Activated CD8-positive, alpha-beta T cell treated with anti-CD3 and anti-CD28 coated beads for 36 hours (primary cell): ENCODE data around the gene VPS18. TPM values are rescaled to one million over a fixed set of nuclear protein-coding genes. Genes with fewer than 3 reads are reported as not detected.
A peak's percentile ranks its signal among the peaks of the same experiment; 100 is the strongest.

Experiments used
- ATAC-seq: fragments of 200-7000 bp; cut with Tn5 transposase; one replicate; pipeline ENCODE4 v1.10.0; 2021; ENCODE audit warnings: mild to moderate bottlenecking, moderate library complexity
- CTCF ChIA-PET: fragments of 350-600 bp; sonication (Branson Sonifier 250); formaldehyde crosslinking; loops from one replicate; lab custom pipeline; 2021; ENCODE audit warnings: antibody characterized with exemption; lab: Charles Lee
- POLR2A ChIA-PET: fragments of 350-600 bp; sonication (Branson Sonifier 250); formaldehyde crosslinking; loops from one replicate; lab custom pipeline; 2021; ENCODE audit warnings: antibody characterized with exemption; lab: Charles Lee
- DNase-seq: peaks from one replicate; pipeline ENCODE4 v3.0.0-alpha.2; 2020
- H3K27ac Mint-ChIP-seq: one replicate; pipeline ENCODE4 v1.8.0; 2021; ENCODE audit warnings: mild to moderate bottlenecking, mixed read lengths
- H3K27me3 Mint-ChIP-seq: one replicate; pipeline ENCODE4 v1.8.0; 2021; ENCODE audit warnings: mixed read lengths
- H3K36me3 Mint-ChIP-seq: one replicate; pipeline ENCODE4 v1.8.0; 2021; ENCODE audit warnings: low read depth, mixed read lengths
- H3K4me1 Mint-ChIP-seq: one replicate; pipeline ENCODE4 v1.8.0; 2021; ENCODE audit warnings: low read depth, mixed read lengths
- H3K4me3 Mint-ChIP-seq: one replicate; pipeline ENCODE4 v1.8.0; 2021; ENCODE audit warnings: mild to moderate bottlenecking, moderate library complexity, mixed read lengths
- H3K9me3 Mint-ChIP-seq: one replicate; pipeline ENCODE4 v1.8.0; 2021; ENCODE audit warnings: mixed read lengths
- intact Hi-C: fragments of 100-400 bp; cut with micrococcal nuclease; formaldehyde crosslinking; loops from one replicate; pipeline ENCODE4 v1.10.0; 2022
- total RNA-seq, 2 experiments: library from RNA; stranded (reverse); gene quantifications; one replicate each; pipeline ENCODE4 v1.2.3, GENCODE V29; 2021
- TF ChIP-seq, protein P1 (sequence below): fragments of 200-600 bp; IDR thresholded peaks from one replicate; pipeline ENCODE4 v1.8.0; 2022; ENCODE audit warnings: antibody characterized with exemption, mild to moderate bottlenecking

VPS18 gene
- total RNA-seq, 2 experiments from 2014 or later = 6.1 TPM

GRCh38 chr15:40878785-40879184 is 15.5 kb upstream of the VPS18 start:
- ChIA-PET CTCF (interaction anchor here (0.9 to 5.2 kb wide), 4 partner anchors 13 to 63 kb away, joined by 3 to 40 read pairs (median 6); partner anchors contain the start of gene VPS18), POLR2A (no interaction called here)
- peaks cover 9% of the 10 kb centered on the region for H3K27me3 Mint-ChIP-seq
- ATAC-seq (peak; percentile 91), DNase-seq (peak; percentile 63)
- TF ChIP-seq, protein P1, sequence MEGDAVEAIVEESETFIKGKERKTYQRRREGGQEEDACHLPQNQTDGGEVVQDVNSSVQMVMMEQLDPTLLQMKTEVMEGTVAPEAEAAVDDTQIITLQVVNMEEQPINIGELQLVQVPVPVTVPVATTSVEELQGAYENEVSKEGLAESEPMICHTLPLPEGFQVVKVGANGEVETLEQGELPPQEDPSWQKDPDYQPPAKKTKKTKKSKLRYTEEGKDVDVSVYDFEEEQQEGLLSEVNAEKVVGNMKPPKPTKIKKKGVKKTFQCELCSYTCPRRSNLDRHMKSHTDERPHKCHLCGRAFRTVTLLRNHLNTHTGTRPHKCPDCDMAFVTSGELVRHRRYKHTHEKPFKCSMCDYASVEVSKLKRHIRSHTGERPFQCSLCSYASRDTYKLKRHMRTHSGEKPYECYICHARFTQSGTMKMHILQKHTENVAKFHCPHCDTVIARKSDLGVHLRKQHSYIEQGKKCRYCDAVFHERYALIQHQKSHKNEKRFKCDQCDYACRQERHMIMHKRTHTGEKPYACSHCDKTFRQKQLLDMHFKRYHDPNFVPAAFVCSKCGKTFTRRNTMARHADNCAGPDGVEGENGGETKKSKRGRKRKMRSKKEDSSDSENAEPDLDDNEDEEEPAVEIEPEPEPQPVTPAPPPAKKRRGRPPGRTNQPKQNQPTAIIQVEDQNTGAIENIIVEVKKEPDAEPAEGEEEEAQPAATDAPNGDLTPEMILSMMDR = no peak
- intact Hi-C loops = no loop called here
- no peak overlapping the region for H3K27ac Mint-ChIP-seq
- peaks cover 18% of the 10 kb centered on the region for H3K4me1 Mint-ChIP-seq
- H3K4me3 Mint-ChIP-seq = no peak overlapping the region
- no peaks in the 10 kb centered on the region for H3K36me3 Mint-ChIP-seq
- peaks cover 1% of the 10 kb centered on the region for H3K9me3 Mint-ChIP-seq

DNA sequence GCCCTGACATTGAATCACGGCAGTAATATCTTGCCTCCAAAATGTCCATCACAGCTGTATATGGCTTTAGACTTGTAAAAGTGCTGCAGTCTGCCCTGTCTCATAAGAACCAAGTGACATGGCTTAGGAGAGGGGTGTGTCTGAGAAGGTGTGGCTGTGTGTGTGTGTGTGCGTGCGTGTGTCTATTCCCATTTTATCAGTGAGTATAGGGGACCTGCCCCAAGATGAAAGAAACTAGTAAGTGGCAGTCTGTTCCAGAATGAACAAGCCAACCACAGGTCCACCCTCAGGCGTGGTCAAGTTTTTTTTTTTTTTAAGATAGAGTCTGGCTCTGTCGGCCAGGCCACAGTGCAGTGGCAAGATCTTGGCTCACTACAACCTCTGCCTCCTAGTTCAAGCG is 14.6 kb upstream of the VPS18 start:
- ATAC-seq = no peak
- Mint-ChIP-seq H3K9me3 (peaks cover 1% of the 10 kb centered on the region), H3K27ac (no peak overlapping the region), H3K36me3 (no peaks in the 10 kb centered on the region), H3K4me3 (no peak overlapping the region), H3K27me3 (peaks cover 6% of the 10 kb centered on the region), H3K4me1 (peaks cover 19% of the 10 kb centered on the region)
- TF ChIP-seq, protein P1 = no peak
- peak; percentile 16 for DNase-seq
- intact Hi-C loops = no loop called here
- CTCF ChIA-PET = interaction anchor here (5.2 kb wide), 1 partner anchor 15 kb away, joined by 40 read pairs; the partner anchor contains the start of gene VPS18
- POLR2A ChIA-PET = no interaction called here

GRCh38 chr15:40881351-40881750 is 12.9 kb upstream of the VPS18 start:
- Mint-ChIP-seq H3K27ac (no peak overlapping the region), H3K9me3 (peaks cover 1% of the 10 kb centered on the region), H3K4me1 (peaks cover 24% of the 10 kb centered on the region), H3K27me3 (peaks cover 3% of the 10 kb centered on the region), H3K4me3 (no peak overlapping the region), H3K36me3 (no peaks in the 10 kb centered on the region)
- DNase-seq (no peak), ATAC-seq (no peak)
- POLR2A ChIA-PET = interaction anchor here (0.9 to 1.2 kb wide), 2 partner anchors 10 kb away, joined by 3 read pairs; no protein-coding TSS in a partner anchor
- TF ChIP-seq, protein P1 = no peak
- intact Hi-C loops = no loop called here
- CTCF ChIA-PET = interaction anchor here (1.2 to 1.9 kb wide), 3 partner anchors 11 to 25 kb away, joined by 4 to 9 read pairs (median 4); partner anchors contain the start of gene VPS18

DNA sequence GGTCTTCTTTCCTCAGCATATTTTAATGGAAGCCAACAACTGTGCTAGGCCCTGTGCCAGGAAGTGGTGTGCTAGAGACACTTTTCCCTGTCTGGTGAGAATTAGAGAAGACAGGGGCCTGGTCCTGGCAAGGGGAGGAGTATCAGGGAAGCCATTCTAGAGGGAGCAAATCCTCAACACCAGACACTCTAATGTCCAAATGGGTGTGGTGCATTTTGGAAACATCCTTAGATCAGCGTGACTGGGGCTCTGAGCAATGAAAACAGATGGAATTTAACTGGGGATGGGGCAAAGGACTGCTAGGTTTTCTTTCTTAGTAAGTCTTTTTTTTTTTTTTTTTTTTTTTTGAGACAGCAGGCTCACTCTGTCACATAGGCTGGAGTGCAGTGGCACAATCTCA is 7.7 kb upstream of the VPS18 start:
- ATAC-seq (no peak), DNase-seq (no peak)
- H3K4me1 Mint-ChIP-seq = peaks cover 11% of the 10 kb centered on the region
- ChIA-PET CTCF (interaction anchor here (1.1 kb wide), 1 partner anchor 13 kb away, joined by 3 read pairs; the partner anchor contains the start of gene RHOV), POLR2A (interaction anchor here (0.8 kb wide), 1 partner anchor 29 kb away, joined by 4 read pairs; no protein-coding TSS in a partner anchor)
- H3K27me3 Mint-ChIP-seq = no peaks in the 10 kb centered on the region
- H3K36me3 Mint-ChIP-seq = no peaks in the 10 kb centered on the region
- peaks cover 1% of the 10 kb centered on the region for H3K9me3 Mint-ChIP-seq
- H3K4me3 Mint-ChIP-seq = no peak overlapping the region
- TF ChIP-seq, protein P1 = no peak
- H3K27ac Mint-ChIP-seq = no peak overlapping the region
- intact Hi-C loops = no loop called here

DNA sequence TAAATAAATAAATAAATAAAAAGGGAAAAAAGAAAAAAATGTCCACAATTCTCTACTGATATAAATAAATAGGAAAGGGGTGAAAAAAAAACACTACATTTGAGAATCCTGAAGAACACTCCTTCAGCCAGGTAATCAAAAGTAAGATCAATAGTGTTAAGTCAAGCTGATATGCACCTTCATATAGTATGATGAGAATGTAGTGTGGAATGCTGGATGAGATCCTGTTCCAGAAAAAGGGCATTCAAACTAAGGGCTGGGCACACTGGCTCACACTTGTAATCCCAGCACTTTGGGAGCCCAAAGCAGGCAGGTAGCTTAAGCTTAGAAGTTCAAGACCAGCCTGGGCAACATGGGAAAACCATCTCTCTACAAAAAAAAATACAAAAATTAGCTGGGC is 5.1 kb upstream of the VPS18 start:
- H3K27me3 Mint-ChIP-seq = no peaks in the 10 kb centered on the region
- no peaks in the 10 kb centered on the region for H3K9me3 Mint-ChIP-seq
- TF ChIP-seq, protein P1 = no peak

More for the DNA sequence above, 5.1 kb upstream of the VPS18 start:
- Mint-ChIP-seq H3K27ac (no peak overlapping the region), H3K4me3 (no peak overlapping the region), H3K36me3 (no peaks in the 10 kb centered on the region), H3K4me1 (peaks cover 24% of the 10 kb centered on the region)
- ATAC-seq (no peak), DNase-seq (no peak)
- ChIA-PET POLR2A (no interaction called here), CTCF (interaction anchor here (1.1 to 2.7 kb wide), 3 partner anchors 17 to 52 kb away, joined by 3 to 10 read pairs (median 3); no protein-coding TSS in a partner anchor)
- intact Hi-C loops = no loop called here
